Activated naive CD4-positive, alpha-beta T cell treated with anti-CD3 and anti-CD28 coated beads, Interleukin-2, amount 50 U/mL, for 24 hours (primary cell): ENCODE results near the gene NRCAM.
"Not testable (repeated sequence)": the region's sequence is repeated elsewhere in the genome, so short reads cannot be mapped to it uniquely, and the experiment has no call there.

ENCODE experiments used
- H3K27ac Mint-ChIP-seq: one replicate; pipeline ENCODE4 v1.8.0; 2021; ENCODE audit warnings: mild to moderate bottlenecking, mixed read lengths
- H3K27me3 Mint-ChIP-seq: one replicate; pipeline ENCODE4 v1.8.0; 2021; ENCODE audit warnings: mixed read lengths
- H3K36me3 Mint-ChIP-seq: one replicate; pipeline ENCODE4 v1.8.0; 2021; ENCODE audit warnings: mixed read lengths
- H3K4me1 Mint-ChIP-seq: one replicate; pipeline ENCODE4 v1.8.0; 2021; ENCODE audit warnings: mixed read lengths
- H3K4me3 Mint-ChIP-seq: one replicate; pipeline ENCODE4 v1.8.0; 2021; ENCODE audit warnings: mild to moderate bottlenecking, mixed read lengths
- H3K9me3 Mint-ChIP-seq: one replicate; pipeline ENCODE4 v1.8.0; 2021; ENCODE audit warnings: mixed read lengths

Gene NRCAM

GRCh38 chr7:108467391-108467790, 11.2 kb upstream of the NRCAM start:
- Mint-ChIP-seq H3K4me1 (peaks cover 54% of the 10 kb centered on the region), H3K27ac (no peak overlapping the region), H3K4me3 (no peak overlapping the region), H3K27me3 (no peaks in the 10 kb centered on the region), H3K36me3 (no peaks in the 10 kb centered on the region), H3K9me3 (no peaks in the 10 kb centered on the region)

- not testable (repeated sequence) for H3K36me3 Mint-ChIP-seq
These were observed 10.1 kb upstream of the NRCAM start for GRCh38 chr7:108466322-108466721.

GRCh38 chr7:108464743-108465142, 8.5 kb upstream of the NRCAM start:
- Mint-ChIP-seq H3K4me1 (peaks cover 70% of the 10 kb centered on the region), H3K27me3 (no peaks in the 10 kb centered on the region), H3K27ac (no peak overlapping the region), H3K36me3 (no peaks in the 10 kb centered on the region), H3K9me3 (peaks cover 3% of the 10 kb centered on the region), H3K4me3 (no peak overlapping the region)

More at GRCh38 chr7:108466322-108466721, 10.1 kb upstream of the NRCAM start:
- H3K27ac Mint-ChIP-seq, H3K4me3 Mint-ChIP-seq, H3K27me3 Mint-ChIP-seq, H3K9me3 Mint-ChIP-seq: not testable (repeated sequence)
- H3K4me1 Mint-ChIP-seq, result peaks cover 61% of the 10 kb centered on the region

- peak overlapping the region; percentile 30 for H3K4me3 Mint-ChIP-seq
- H3K4me1 Mint-ChIP-seq, result peaks cover 67% of the 10 kb centered on the region
- peaks cover 1% of the 10 kb centered on the region for H3K27me3 Mint-ChIP-seq
- H3K27ac Mint-ChIP-seq, result peak overlapping the region; percentile 13
- H3K36me3 Mint-ChIP-seq, result no peaks in the 10 kb centered on the region
- H3K9me3 Mint-ChIP-seq, result peaks cover 3% of the 10 kb centered on the region
These were observed 7.4 kb upstream of the NRCAM start for GRCh38 chr7:108463613-108464012.

DNA sequence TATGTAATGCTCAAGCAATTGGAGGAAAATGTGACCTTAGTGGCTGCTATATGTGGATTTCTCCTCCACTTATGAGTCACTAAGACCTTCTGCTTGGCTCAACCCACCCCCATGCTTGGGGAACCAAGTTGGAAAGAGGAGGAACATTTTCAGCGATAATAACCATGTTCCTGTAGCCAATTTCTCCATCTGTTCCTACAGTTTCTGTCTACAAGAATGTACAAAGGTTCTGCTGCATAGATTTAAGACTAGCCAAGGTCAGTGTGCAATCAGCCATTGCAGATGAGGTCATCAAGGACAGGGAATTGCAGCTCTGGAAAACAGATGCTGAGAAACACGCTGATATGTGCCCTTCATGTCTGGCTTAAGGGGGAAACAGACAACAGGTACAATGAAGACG, 5.6 kb upstream of the NRCAM start:
- H3K36me3 Mint-ChIP-seq, result no peaks in the 10 kb centered on the region
- H3K27me3 Mint-ChIP-seq, result peaks cover 16% of the 10 kb centered on the region
- H3K9me3 Mint-ChIP-seq, result peaks cover 3% of the 10 kb centered on the region
- no peak overlapping the region for H3K4me3 Mint-ChIP-seq
- H3K4me1 Mint-ChIP-seq, result peaks cover 70% of the 10 kb centered on the region
- peak overlapping the region; percentile 68 for H3K27ac Mint-ChIP-seq

- Mint-ChIP-seq H3K27ac (no peak overlapping the region), H3K27me3 (peaks cover 16% of the 10 kb centered on the region), H3K9me3 (peaks cover 3% of the 10 kb centered on the region), H3K4me1 (peaks cover 67% of the 10 kb centered on the region), H3K4me3 (no peak overlapping the region), H3K36me3 (no peaks in the 10 kb centered on the region)
These were observed 4.7 kb upstream of the NRCAM start for GRCh38 chr7:108460964-108461363.

DNA sequence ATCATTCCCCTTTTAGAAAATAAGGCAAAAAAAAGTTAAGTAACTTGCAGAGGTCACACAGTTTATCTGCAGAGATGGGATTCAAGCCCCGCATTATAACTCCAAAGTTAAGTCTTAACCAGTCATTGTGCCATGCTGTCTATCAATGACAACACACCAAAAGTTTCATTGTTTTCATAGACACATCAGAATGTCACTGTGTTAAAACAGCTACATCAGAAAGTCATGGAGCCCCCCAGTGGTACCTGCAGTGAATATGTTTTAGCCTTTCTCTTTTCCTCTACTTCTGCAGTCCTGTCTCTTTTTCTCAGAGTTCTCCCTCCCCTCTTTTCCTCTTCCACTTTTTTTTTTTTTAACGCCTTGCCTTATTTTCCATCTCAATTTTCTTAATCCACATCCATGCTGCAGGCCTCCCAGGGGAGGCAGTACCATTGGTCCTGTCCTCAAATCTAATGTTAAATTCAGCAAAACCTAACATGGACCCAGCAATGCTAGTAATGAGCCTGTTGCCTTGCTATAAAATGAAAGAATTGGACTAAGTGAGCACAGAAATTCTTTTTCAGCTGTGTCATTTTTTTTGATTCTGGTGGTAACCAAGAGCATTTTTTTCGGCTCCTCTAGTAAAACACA, 3.8 kb upstream of the NRCAM start:
- Mint-ChIP-seq H3K27me3 (peaks cover 16% of the 10 kb centered on the region), H3K9me3 (peaks cover 3% of the 10 kb centered on the region), H3K4me3 (no peak overlapping the region), H3K36me3 (no peaks in the 10 kb centered on the region), H3K4me1 (peaks cover 58% of the 10 kb centered on the region), H3K27ac (no peak overlapping the region)

- Mint-ChIP-seq H3K36me3 (no peaks in the 10 kb centered on the region), H3K27me3 (peaks cover 20% of the 10 kb centered on the region), H3K4me1 (peaks cover 41% of the 10 kb centered on the region), H3K27ac (peak overlapping the region; percentile 2), H3K4me3 (peak overlapping the region; percentile 61), H3K9me3 (peaks cover 3% of the 10 kb centered on the region)
These were observed 1.6 kb upstream of the NRCAM start for GRCh38 chr7:108457871-108458270.

DNA sequence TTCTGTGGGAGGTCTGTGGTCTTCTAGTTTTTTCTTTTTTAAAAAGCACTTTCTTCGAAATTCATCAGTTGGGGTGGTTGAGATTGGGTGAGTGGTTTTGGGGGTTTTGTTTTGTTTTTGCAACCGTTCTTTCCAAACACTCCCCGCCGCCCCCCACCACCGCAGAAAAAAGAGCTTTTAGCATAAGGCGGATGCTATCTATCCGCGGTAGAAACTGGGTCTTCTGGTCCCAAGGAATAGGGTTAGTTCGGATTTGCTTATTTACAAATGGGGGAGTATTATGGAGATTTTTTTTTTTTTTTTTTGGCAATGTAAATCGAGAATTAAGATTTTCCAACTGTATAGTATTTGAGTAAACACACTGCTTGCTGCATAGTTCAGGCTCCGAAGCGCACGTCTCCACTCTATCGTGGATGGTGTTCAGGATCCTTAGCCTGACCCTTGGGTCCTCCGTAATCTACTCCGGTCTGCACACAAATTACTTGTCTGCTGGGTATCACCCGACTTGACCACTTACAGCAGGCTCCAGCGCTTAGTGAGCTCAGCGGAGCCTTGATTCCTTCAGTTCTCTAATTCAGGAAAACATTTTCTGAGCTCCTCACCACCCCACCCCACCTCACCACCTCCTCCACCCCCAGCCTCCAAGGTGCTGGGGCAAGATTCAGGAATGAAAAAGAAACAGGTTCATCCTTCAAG, 757 bp upstream of the NRCAM start:
- H3K27ac Mint-ChIP-seq, result no peak overlapping the region
- peaks cover 32% of the 10 kb centered on the region for H3K4me1 Mint-ChIP-seq
- H3K9me3 Mint-ChIP-seq, result peaks cover 3% of the 10 kb centered on the region
- H3K36me3 Mint-ChIP-seq, result no peaks in the 10 kb centered on the region
- peak overlapping the region; percentile 61 for H3K4me3 Mint-ChIP-seq
- peaks cover 23% of the 10 kb centered on the region for H3K27me3 Mint-ChIP-seq

DNA sequence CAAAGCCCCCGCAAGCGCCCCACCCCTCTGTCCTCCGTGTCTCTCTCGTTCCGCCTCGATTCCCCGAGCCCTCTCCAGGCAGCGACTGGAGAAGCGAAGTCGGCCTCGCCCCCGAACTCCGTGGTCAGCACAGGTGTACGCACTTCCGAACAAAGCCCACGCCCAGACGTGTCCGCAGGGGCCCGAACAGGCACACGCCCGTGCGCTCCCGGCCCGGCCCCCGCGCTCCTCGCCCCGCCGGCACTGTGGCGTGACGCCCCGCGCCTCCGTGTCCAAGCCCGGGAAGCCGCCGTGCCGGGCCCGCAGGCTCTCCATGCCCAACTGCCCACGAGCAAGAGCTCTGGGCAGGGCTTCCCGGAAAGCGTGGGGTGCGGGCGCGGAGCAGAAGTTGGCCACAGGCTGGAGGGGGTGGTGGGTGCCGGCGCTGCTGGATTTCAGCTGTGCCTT, 662 bp downstream of the NRCAM start:
- no peaks in the 10 kb centered on the region for H3K9me3 Mint-ChIP-seq
- H3K4me3 Mint-ChIP-seq, result peak overlapping the region; percentile 62
- H3K4me1 Mint-ChIP-seq, result peaks cover 23% of the 10 kb centered on the region
- H3K27me3 Mint-ChIP-seq, result peaks cover 23% of the 10 kb centered on the region
- no peaks in the 10 kb centered on the region for H3K36me3 Mint-ChIP-seq
- H3K27ac Mint-ChIP-seq, result no peak overlapping the region

GRCh38 chr7:108454674-108455550, 1.3 kb downstream of the NRCAM start:
- H3K36me3 Mint-ChIP-seq, result no peaks in the 10 kb centered on the region
- H3K27ac Mint-ChIP-seq, result peak overlapping the region; percentile 43

GRCh38 chr7:108454317-108454673, 1.9 kb downstream of the NRCAM start:
- Mint-ChIP-seq H3K4me1 (peaks cover 16% of the 10 kb centered on the region), H3K4me3 (peak overlapping the region; percentile 86), H3K36me3 (no peaks in the 10 kb centered on the region), H3K27ac (no peak overlapping the region), H3K27me3 (peaks cover 26% of the 10 kb centered on the region), H3K9me3 (no peaks in the 10 kb centered on the region)

More at GRCh38 chr7:108454674-108455550, 1.3 kb downstream of the NRCAM start:
- peaks cover 23% of the 10 kb centered on the region for H3K27me3 Mint-ChIP-seq
- H3K9me3 Mint-ChIP-seq, result no peaks in the 10 kb centered on the region
- H3K4me1 Mint-ChIP-seq, result peaks cover 19% of the 10 kb centered on the region
- peak overlapping the region; percentile 86 for H3K4me3 Mint-ChIP-seq

GRCh38 chr7:108453320-108453719, 2.9 kb downstream of the NRCAM start:
- H3K9me3 Mint-ChIP-seq, result no peaks in the 10 kb centered on the region
- H3K4me1 Mint-ChIP-seq, result peaks cover 16% of the 10 kb centered on the region
- no peak overlapping the region for H3K4me3 Mint-ChIP-seq
- no peak overlapping the region for H3K27ac Mint-ChIP-seq
- H3K36me3 Mint-ChIP-seq, result no peaks in the 10 kb centered on the region
- peaks cover 26% of the 10 kb centered on the region for H3K27me3 Mint-ChIP-seq

GRCh38 chr7:108452707-108453106, 3.5 kb downstream of the NRCAM start:
- Mint-ChIP-seq H3K27me3 (peaks cover 21% of the 10 kb centered on the region), H3K36me3 (no peaks in the 10 kb centered on the region), H3K4me1 (peaks cover 13% of the 10 kb centered on the region), H3K9me3 (no peaks in the 10 kb centered on the region), H3K27ac (no peak overlapping the region), H3K4me3 (no peak overlapping the region)

DNA sequence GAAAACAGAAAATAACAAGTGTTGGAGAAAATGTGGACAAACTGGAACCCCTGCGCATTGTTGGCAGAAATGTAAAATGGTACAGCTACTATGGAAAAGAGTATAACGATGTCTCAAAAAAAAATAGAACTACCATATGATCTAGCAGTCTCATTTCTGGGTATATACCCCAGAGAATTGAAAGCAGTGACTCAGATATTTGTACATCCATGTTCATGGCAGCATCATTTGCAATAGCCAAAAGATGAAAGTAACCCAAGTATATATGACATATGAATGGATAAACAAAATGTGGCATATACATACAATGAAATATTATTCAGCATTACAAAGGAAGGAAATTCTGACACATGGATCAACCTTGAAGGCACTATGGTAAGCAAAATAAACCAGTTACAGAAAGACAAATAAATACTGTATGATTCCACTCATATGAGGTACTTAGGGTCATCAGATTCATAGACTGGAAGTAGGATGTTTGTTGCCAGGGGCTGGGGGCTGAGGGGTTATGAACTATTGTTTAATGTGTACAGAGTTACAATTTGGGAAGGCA, 4.9 kb downstream of the NRCAM start:
- Mint-ChIP-seq H3K4me3 (no peak overlapping the region), H3K27ac (no peak overlapping the region), H3K9me3 (no peaks in the 10 kb centered on the region), H3K36me3 (no peaks in the 10 kb centered on the region), H3K27me3 (peaks cover 14% of the 10 kb centered on the region), H3K4me1 (peaks cover 4% of the 10 kb centered on the region)
